NCI-H526 treated with DMSO at 0.1 percent for 48 hours (cell line): Measurements from ENCODE around the gene NDST1.
"Not testable (repeated sequence)": the region's sequence is repeated elsewhere in the genome, so short reads cannot be mapped to it uniquely, and the experiment has no call there.

Experiments
- DNase-seq: peaks from one replicate; lab custom pipeline; 2025; lab: John Stamatoyannopoulos, UW

The NDST1 gene

GRCh38 chr5:150508277-150508640 lies 328 bp downstream of the NDST1 start:
- DNase-seq = no peak

- DNase-seq = no peak
Observed at GRCh38 chr5:150508828-150509227, 897 bp downstream of the NDST1 start.

GRCh38 chr5:150509992-150510391 lies 2.1 kb downstream of the NDST1 start:
- DNase-seq = no peak

- DNase-seq = no peak
Observed at GRCh38 chr5:150510460-150511263, 2.7 kb downstream of the NDST1 start.

- no peak for DNase-seq
Observed at GRCh38 chr5:150511578-150512367, 3.8 kb downstream of the NDST1 start.

GRCh38 chr5:150512368-150512747 lies 4.4 kb downstream of the NDST1 start:
- DNase-seq = no peak

- DNase-seq = no peak
Observed at GRCh38 chr5:150513375-150514309, 5.7 kb downstream of the NDST1 start.

GRCh38 chr5:150514708-150515211 lies 6.8 kb downstream of the NDST1 start:
- no peak for DNase-seq

- DNase-seq = no peak
Observed at GRCh38 chr5:150515446-150515845, 7.5 kb downstream of the NDST1 start.

- no peak for DNase-seq
Observed at GRCh38 chr5:150516011-150516410, 8.1 kb downstream of the NDST1 start.

GRCh38 chr5:150517272-150518152 lies 9.6 kb downstream of the NDST1 start:
- no peak for DNase-seq

GRCh38 chr5:150518712-150519559 lies 11.0 kb downstream of the NDST1 start:
- DNase-seq = not testable (repeated sequence)

GRCh38 chr5:150519560-150519945 lies 11.6 kb downstream of the NDST1 start:
- DNase-seq = no peak

GRCh38 chr5:150519978-150520377 lies 12.0 kb downstream of the NDST1 start:
- no peak for DNase-seq

- DNase-seq = no peak
Observed at GRCh38 chr5:150520747-150521521, 13.0 kb downstream of the NDST1 start.

- DNase-seq = no peak
Observed at GRCh38 chr5:150521522-150521817, 13.5 kb downstream of the NDST1 start.

GRCh38 chr5:150521939-150522503 lies 14.1 kb downstream of the NDST1 start:
- no peak for DNase-seq

GRCh38 chr5:150522504-150523414 lies 14.8 kb downstream of the NDST1 start:
- DNase-seq = no peak
